AG08396 (cell line): Measurements from ENCODE around the gene CAMK1G.
A peak's percentile ranks its signal among the peaks of the same experiment; 100 is the strongest.

Source experiments
- DNase-seq: peaks from one replicate; pipeline ENCODE4 v3.0.0; 2012; ENCODE audit warnings: low spot score, mixed read lengths

Gene CAMK1G

DNA sequence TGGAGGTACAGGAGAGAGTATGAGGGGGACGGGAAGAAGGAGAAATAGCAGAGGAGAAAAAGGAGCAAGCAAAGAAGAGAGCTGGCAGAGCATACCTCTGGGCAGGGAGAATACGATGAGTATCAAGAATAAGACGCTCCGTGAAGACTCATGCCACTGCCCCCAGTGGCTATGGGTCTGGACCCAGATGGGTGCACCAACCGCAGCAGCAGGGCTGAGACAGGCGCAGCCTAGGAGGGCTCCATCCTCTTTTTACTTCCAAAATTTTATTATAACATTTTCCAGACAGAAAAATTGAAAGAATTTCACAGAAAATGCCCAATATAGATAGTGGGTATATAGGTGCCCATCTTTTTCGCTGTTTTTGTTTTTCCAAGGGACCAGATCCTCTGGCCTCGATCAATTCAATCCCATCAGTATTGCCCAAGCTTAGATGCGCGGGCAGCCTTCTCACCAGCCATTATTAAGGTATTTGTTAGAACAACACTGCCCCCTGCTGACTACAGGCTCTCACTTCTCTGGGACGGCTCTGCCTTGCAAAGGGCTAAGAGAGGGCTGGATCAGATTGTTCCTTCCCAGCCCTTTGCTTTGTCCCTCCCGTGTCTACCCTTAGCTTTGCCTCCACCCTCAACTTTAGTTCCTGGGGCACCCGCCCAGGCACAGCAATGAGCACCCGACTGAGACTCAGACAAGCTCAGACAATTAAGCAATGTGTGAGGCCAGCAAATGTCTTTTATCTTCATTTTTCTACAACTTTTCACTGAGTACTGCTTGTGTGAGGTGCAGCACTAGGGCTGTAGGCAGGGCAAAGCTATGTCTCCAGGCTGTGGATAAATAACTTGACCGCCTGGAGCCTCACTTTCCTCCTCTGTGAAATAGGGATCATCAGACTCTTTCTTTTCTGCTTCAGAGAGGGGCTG lies 17.5 kb upstream of the CAMK1G start:
- DNase-seq = peak; percentile 74

DNA sequence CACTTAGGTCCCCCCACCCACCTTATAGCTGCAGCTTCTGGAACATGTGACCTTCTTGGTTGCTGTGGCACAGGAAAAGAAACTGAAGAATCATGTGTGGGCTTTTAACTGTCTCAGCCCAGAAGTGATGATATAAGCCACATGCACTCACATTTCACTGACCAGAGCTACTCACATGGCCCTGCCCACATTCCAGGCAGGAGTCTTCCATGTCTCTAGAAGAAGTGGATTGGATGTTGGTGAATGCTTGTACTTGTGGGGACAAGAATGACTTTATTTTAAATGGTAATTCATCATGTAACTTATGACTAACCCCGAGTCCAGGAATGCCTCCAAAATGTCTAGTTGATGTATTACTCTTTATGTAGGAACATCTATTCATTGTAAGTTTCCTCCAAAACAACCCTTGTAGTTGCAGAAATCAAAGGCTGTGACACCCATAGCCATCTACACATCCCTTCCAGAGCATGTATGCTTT lies 15.8 kb upstream of the CAMK1G start:
- DNase-seq = peak; percentile 53

DNA sequence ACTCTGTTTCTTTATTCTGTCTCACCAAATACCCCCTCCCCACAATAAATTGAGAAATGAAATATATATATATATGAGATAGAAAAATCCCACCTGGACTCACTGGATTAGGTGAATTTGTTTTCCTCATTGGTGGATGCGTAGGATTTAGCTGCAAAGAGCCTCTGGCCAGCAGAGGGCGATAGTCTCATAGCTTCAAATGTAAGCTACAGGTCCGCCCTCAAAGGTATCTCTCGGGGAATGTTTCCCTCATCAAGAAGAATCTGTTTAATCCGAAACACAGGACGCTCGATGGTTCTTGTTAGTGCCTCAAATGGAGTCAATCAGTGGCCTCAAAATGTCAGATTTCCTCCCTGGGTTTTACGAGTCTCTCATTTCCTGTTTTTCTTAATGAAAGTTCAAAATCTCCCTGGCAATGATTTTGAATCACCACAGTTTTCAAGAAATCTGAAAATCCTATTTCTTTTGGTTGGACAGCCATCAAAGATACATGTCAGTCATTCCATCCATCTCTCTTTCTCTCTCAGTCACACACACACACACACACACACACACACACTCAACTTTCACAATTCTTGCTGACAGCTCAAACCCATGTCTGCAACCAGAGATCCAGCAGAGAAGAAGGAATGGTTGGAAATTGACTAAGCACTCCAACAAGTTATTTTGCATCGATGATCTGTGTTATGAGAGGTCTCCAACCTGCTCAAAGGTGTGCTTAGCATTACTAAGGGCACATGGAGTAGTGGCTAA lies 13.9 kb upstream of the CAMK1G start:
- peak; percentile 52 for DNase-seq

DNA sequence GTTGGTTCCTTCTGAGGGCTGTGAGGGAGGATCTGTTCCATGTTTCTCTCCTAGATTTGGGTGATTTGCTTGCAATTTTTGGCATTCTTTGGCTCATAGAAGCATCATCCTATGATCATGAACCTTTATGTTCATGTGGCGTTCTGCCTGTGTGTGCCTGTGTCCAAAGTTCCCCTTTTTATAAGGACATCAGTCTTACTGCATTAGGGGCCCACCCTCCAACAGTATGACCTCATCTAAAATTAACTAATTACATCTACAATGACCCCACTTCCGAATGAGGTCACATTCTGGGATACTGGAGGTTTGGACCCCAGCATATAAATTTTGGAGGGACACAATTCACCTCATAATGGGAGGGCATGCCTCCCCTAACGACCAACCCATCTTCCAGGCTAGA lies 12.8 kb upstream of the CAMK1G start:
- no peak for DNase-seq

DNA sequence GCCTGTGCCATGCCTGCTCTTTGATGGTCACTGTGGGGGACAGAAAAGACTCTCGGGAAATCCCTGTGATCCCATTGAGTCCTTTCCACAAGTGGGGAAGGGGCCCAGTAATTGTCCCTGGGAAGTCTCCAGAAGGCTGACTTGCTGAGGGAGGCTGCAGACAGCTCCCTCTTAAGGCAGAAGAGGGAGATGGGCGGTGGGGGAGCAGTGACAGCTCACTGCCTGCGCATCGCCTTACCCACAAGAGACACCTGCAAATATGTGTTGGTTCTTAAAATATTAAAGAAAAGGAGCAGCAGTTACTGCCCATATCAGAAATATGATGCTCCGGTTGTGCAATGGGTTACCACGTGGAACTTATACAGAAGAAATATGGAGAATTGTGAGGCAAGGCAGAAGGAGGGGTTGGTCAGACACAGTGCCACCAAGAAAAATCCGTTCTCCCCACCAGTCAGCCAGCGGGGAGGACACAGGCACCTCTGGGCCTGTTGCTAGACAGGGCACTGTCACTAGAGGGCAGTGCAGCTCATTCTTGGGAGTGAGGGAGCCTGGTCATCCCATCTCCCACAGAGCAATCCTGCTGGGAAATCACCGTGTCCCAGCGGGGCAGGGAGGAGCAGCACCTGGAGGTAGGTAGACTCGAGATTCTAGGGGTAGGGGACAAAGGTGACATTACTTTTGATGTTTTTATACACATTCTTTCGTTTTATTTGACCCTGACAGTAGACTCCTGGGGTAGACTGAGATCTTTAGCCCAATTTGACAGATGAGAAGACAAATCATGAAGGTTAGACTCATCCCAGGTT lies 6.9 kb upstream of the CAMK1G start:
- DNase-seq = peak; percentile 87

DNA sequence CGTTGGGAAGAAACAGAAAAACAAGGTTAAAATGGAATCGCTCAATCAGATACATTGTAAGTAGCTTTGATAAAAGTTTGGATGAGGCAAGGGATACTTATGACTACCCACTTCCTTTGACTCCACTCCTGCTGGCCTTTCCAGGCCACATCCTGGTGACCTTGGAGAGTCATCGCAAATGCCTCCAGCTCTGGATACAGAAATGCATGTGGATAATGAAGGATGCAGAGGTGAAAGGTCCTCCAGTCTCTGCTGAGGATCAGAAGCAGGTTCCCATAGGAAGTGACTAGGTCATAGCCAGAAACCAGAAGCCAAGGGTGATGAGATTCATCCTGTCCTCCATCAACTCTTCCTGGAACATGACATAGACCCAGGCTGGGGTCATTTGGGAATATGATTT lies 6.2 kb upstream of the CAMK1G start:
- DNase-seq = no peak

DNA sequence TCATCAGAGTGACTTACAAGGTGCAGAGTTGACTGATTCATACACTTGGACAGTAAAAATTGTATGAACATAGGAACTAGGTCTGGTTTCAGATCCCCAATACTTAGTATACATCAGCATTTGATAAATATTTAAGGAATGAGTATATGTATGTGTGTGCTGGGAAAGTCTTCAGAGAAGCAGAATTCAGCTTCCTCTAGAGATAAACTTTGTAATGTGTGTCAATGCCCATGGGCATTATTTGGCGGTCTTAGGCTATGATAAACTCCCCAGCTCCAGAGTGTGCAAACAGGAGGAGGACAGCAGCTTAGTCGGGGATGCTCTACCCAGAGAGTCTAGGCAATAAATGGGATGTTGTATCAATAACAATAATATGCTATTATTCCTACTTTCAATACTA lies 2.9 kb upstream of the CAMK1G start:
- DNase-seq = no peak

DNA sequence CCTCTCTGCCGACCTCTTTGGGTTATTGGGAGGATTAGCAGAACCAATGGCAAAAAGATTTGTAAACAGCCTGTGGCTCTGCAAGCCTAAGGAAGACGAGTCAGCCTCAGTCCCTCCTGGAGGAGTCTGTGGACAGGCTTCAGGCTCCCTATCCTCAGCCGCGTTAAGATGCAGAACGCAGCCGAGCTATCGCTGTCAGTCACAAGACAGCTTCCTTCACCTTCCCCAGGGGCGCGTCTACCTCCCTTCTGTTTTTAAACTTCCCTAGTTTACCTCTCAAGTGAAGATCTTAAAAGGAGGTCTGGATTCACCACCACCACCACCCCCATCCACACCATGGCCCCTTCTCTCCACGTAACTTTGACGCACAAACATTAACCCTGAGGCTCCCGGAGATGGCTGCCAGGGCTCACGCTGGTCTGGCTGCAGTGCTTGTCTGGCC lies 738 bp downstream of the CAMK1G start:
- peak; percentile 29 for DNase-seq

DNA sequence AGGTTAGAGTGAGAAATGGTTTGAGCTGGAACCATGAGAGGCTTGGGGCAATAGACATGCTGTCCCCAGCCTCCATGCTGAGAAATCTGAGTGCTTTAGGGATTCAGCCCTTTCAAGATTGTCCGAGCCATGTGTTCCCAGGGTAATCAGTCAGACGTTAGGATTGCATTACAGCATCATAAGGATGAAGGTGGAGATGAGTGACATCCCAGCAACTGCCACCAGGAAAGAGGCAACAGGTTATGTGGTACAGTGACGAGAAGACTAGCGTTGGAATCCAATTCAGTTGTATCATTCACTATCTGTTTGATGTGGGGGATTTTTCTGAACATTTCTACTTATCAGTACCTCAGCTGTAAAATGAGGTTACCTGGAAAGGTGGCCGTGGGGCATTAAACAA lies 1.7 kb downstream of the CAMK1G start:
- no peak for DNase-seq

DNA sequence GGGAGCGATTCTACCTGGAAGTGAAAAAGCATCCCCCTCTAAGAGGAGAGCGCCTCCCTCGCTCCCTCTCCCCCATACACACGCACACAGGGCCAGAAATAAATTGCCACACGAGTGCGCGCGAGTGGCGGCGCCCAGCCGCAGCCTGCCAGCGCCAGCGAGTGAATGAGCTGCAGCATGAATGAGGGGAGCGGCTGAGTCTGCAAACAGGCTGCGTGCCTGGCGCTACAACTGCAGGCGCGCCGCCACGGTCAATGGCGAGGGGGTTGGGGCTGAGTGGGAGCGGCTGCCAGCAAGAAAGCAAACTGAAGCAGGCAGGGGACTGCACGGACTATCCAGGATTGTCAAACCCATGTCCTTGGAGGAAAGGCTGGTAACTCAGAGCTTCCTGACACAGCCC lies 2.2 kb downstream of the CAMK1G start:
- peak; percentile 69 for DNase-seq

DNA sequence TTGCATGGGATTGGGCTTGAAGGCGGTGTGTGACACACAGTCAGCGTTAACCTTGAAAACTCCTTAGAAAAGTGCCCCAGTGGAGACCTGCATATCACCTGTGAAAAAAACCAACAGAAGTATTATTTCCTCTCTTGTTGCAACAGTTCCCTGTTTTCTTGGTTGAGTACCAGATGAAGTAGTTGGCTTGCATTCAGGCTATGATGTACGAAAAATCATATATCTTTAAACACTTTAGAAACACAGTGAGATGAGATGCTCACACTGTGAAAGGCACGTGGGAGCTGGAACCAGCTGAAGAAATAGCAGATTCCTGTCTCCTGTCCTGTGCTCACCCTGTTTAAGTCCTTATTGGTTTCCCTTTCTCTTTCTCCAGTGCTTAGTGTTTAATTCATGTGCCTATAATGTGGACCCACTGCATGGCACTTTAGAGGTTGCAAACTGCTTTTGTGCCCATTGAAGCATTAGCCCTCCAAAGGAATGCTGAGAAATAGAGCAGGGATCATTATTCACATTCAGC lies 2.8 kb downstream of the CAMK1G start:
- no peak for DNase-seq

DNA sequence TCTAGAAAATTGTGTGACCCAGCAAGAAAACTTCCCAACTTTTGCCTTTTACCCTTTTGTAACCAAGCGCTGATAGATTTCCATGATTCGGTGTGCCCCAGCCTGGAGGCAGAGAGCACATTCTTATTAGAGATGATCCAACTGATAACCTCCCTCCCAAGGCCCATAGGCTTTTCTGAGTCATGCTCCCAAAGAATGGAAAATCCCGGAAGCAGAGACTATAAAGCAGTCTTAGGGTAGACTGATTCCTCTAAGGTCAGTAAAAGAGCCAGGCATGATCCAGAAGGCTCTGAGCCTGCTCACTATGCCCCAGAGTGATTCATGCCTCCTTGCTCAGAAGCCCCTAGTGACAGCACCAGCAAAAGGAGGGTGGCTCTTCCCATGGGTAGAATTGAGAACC lies 4.3 kb downstream of the CAMK1G start:
- no peak for DNase-seq

DNA sequence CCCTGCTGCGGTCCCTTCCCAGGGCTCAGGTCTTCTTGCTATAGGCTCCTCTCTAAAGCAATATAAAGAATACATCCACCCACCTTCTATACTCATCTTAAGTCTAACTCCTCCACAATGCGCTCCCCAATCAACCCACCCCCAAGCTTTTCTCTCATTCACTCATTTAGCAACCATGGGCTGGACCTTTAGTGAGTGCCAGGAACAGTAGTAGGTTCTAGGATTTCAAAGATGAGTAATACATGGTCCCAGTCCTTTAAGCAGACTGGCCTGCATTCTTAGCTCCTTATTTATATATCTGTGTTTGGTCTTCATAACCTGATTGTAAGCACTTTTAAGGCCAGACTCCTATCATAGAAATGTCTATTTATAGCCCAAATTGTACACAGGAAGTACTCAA lies 5.9 kb downstream of the CAMK1G start:
- DNase-seq = peak; percentile 38

DNA sequence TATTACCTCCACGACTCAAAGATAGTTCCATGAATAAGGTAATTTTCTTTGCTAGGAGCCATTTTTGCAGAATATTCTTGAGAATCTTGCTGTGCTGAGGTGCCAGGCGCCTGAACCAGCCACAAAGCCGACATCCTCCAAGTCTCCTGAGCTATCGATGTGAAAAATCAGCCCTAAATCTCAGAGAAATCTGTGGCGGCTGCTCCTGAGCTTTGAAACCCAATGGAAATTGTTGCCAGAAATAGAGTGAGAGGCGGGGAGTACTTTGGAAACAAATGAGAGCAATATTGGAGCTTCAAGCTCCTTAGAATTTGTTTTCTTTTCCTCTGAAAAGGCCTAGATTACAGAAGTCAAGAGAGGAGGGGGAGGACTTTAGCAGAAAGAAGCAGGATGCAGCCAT lies 6.3 kb downstream of the CAMK1G start:
- no peak for DNase-seq

DNA sequence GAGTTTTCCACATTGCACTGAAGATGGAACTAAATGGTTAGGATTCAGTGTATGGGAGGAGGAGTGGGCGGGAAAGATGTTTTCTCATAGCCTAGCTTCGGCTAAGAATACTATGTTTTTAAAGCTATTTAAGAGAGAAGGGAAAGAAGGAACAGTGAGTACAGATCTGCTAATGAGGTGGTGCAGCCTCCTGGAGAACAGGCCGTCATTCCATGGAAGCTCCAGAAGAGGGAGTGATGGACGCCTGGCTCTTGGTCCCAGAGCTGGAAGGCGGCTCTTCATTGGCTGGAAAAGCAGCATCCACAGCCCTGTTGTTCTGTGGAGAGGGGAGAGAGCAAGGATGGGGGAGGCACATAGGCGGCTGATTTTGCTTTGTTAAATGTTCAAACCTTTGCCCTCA lies 6.9 kb downstream of the CAMK1G start:
- DNase-seq = no peak

DNA sequence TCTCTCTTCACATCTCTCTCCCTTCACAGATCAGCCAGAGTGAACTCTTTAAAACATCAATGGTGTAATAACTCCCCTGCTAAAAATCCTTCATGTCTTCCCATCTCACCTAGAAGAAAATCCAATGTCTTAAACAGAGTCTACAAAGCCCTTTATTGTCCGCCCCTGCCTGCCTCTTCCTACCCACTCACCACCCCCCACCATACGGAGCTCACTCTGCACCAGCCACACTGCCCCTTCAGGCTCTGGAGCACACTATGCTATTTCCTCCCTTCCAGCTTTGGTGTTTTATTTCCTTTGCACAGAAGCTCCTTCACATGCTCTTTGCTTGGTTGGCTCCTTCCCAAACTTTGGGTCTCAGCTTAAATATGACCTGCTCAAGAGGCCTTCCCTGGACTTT lies 10.2 kb downstream of the CAMK1G start:
- no peak for DNase-seq

DNA sequence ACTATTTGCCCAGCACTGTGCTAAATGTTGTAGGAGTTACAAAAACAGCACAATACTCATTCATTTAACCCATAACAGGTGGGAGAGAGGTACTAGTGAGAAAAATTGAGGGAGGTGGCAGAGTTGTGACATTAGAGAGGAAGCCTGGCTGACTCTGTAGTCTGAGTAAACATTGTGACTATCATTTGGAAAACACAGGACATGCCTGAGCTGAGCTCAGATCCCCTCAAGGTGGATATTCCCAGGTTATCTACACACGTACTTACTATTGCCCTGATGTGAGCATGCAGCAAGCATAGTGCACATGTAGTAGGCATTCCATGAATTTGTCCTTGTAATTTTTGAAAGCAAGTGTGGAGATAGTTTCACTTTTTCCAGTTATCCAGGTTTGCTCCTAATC lies 10.9 kb downstream of the CAMK1G start:
- DNase-seq = no peak

DNA sequence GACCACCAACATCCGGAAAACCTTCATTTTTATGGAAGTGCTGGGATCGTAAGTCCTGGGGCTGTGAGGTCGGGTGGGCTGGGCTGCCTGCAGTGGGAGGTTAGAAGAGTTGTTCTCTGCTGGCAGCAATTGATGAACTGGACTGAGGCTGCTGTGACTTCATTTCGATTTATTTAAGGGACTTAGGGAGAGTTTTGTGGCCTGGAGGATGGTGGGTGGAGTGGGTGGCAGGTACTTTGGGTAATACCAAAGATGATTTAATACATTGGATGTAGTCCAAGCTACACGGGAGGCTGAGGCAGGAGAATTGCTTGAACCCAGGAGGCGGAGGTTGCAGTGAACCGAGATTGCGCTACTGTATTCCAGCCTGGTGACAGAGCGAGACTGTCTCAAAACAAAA lies 11.5 kb downstream of the CAMK1G start:
- DNase-seq = no peak

DNA sequence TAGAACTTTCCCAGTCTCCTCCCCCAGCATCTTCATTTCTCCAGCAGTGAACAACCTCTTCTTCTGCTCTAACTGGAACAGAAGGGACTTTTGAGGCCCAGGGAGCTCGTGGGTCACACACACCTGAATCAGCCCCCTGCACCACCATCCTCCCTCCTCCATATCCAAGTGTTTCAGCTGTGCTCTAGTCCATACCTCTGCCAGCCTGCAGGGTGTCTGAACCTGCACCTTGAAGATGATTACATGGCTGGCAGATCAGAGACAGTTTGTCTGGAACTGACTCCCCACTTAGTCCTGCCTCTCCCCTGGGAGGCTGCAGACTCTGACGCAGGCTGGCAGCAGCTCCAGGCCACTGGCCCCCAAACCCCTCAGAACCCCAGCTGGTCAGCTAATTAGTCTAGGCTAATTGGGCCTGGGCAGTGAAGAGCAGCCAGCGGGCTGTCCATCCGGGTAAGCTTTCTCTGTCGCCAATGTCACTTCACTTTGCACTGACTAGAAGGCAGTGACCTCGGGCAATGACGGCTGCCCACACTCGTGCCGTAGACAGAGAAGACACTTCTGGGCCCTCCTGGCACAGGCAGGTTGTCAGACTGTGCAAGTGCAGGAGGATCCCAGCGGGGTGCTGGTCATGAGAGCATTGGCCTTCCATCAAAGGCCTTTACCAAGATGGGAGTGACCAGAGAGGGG lies 12.2 kb downstream of the CAMK1G start:
- DNase-seq = no peak

DNA sequence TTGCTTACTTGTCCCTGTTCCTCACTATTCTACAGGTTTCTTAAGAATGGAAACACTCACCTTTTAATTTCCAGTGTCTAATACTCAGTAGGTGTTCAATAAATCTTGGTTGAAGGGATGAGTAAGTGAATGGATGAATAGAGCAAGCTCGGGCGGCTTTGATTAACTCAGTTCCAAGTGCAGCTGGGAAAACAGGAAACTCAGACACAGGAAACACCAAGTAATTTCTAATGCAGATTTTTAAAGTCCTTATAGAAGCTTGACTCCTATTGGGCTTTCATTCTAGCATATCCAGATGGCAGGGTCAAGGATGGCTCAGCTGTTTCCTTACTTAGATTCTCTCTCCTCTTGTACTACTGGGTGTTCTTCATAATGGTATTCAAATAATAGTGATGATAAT lies 14.0 kb downstream of the CAMK1G start:
- no peak for DNase-seq

DNA sequence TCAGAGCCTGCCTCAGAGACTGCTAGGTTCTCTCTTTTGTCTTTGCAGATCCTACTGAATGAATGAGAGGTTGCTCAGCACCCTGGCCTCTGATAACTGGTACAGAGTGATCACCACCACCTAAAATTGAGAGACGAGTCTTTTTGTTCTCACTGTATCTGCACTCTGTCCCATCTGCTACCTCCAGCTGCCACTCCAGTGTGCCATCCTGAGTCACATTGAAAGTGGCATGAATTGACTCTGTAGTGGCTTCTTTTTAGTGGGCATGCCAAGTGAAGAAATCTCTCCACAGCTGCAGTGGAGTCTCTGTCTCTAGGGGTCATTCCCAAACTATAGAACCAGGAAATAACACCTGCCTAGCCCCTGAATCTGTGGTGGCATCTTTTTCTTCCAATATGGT lies 14.7 kb downstream of the CAMK1G start:
- no peak for DNase-seq

DNA sequence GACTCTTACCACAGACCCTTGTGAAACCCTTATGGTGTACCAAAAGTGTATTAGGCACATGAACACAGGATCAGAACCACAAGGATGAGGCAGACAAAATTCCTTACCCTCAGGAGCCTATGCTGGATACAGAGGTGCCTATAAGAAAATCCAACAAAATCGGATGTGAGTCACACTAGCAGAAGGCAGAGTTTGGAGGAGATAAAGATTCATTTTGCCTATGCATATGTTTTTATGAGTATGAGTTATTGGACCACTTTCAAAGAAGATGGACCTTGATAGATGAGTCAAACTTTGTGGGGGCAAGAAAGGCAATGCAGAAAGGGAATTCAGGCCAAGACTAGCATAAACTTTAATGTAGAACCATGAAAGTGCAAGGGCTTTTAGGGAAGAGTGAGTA lies 17.0 kb downstream of the CAMK1G start:
- no peak for DNase-seq
